ENCODE data around the gene MYDGF.

GRCh38 chr19:4695224-4695731, 25.1 kb upstream of the MYDGF start:
- TF ChIP-seq GATA2 (IDR thresholded peaks at IDR 0.05; ENCODE audit: low read depth, low read length) (no peak), GATA3 (IDR thresholded peaks at IDR 0.05; ENCODE audit: low read depth, low read length) (no peak)
